HAP-1 (cell line): ENCODE results near the gene EIF3CL.
"Not testable (repeated sequence)": the region's sequence is repeated elsewhere in the genome, so short reads cannot be mapped to it uniquely, and the experiment has no call there.

Source experiments
- DNase-seq, 2 experiments: peaks; one replicate each; pipeline ENCODE4 v3.0.0-alpha.2; 2016 to 2020; ENCODE audit warnings: low spot score in 2 of 2
- H3K27me3 ChIP-seq: fragments of 250-450 bp; sonication (Bioruptor Pico); 2 replicates; pipeline ENCODE4 v1.5.1; 2020; ENCODE audit warnings: low read depth, mild to moderate bottlenecking, moderate library complexity
- H3K36me3 ChIP-seq: fragments of 250-450 bp; sonication (Bioruptor Pico); replicated peaks from 2 replicates; pipeline ENCODE4 v1.5.1; 2020; ENCODE audit warnings: mild to moderate bottlenecking
- H3K4me1 ChIP-seq: fragments of 250-450 bp; sonication (Bioruptor Pico); 2 replicates; pipeline ENCODE4 v1.5.1; 2020; ENCODE audit warnings: mild to moderate bottlenecking
- H3K4me3 ChIP-seq: fragments of 250-450 bp; sonication (Bioruptor Pico); 2 replicates; pipeline ENCODE4 v1.5.1; 2020; ENCODE audit warnings: mild to moderate bottlenecking, moderate library complexity
- H3K9me3 ChIP-seq: fragments of 250-450 bp; sonication (Bioruptor Pico); 2 replicates; pipeline ENCODE4 v1.5.1; 2020; ENCODE audit warnings: mild to moderate bottlenecking, moderate library complexity
- in situ Hi-C: fragments of 300-500 bp; cut with MboI; formaldehyde crosslinking; loops from 3 replicates; pipeline ENCODE4 v1.14.3; 2020; ENCODE audit warnings: low sequenced_read_pairs, inconsistent platforms, mixed read lengths

The EIF3CL gene, protein sequence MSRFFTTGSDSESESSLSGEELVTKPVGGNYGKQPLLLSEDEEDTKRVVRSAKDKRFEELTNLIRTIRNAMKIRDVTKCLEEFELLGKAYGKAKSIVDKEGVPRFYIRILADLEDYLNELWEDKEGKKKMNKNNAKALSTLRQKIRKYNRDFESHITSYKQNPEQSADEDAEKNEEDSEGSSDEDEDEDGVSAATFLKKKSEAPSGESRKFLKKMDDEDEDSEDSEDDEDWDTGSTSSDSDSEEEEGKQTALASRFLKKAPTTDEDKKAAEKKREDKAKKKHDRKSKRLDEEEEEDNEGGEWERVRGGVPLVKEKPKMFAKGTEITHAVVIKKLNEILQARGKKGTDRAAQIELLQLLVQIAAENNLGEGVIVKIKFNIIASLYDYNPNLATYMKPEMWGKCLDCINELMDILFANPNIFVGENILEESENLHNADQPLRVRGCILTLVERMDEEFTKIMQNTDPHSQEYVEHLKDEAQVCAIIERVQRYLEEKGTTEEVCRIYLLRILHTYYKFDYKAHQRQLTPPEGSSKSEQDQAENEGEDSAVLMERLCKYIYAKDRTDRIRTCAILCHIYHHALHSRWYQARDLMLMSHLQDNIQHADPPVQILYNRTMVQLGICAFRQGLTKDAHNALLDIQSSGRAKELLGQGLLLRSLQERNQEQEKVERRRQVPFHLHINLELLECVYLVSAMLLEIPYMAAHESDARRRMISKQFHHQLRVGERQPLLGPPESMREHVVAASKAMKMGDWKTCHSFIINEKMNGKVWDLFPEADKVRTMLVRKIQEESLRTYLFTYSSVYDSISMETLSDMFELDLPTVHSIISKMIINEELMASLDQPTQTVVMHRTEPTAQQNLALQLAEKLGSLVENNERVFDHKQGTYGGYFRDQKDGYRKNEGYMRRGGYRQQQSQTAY

DNA sequence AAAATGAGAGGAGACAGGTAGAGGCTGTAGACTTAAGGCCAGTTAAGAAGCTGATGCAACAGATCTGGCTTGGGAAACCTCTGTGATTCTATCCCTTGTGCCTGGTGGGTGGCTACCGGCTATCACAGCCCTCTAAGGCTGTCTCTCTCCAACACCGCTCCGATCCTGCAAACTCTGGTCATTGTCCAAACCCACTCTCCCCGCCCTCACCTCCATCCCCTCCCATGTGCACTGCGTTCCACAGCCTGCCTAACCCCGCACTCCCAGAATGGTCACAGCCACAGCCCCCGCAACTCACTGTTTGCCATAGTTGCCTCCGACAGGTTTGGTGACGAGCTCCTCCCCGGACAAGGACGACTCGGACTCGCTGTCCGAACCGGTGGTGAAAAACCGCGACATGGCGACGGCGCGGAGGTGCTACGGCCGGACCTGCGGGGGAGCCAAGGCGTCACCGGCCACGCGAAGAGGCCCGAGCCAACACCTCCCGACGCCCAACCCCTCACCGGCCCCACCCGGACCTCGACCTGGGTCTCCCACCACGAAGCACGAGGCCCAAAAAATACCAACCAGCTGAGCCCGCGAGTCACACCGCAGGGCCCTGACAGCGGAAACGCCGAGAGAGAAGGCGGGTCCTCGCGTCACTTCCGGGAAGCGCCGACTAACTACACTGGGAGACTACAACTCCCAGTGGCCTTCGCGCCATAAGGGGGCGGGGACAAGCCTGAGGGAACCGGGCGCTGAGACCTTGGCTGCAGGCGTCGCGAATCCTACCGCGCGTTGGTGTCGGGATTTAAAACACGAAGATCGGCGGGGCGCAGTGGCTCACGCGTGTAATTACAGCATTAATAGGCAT lies at the start of gene EIF3CL:
Gene EIF3CL (minus strand): TSS at position 622 of the 853 bp plus-strand sequence. CDS start 223 bp downstream, at position 399.
- H3K4me1 ChIP-seq, in situ Hi-C loops, H3K36me3 ChIP-seq, H3K27me3 ChIP-seq, H3K4me3 ChIP-seq, H3K9me3 ChIP-seq, DNase-seq: not testable (repeated sequence)

DNA sequence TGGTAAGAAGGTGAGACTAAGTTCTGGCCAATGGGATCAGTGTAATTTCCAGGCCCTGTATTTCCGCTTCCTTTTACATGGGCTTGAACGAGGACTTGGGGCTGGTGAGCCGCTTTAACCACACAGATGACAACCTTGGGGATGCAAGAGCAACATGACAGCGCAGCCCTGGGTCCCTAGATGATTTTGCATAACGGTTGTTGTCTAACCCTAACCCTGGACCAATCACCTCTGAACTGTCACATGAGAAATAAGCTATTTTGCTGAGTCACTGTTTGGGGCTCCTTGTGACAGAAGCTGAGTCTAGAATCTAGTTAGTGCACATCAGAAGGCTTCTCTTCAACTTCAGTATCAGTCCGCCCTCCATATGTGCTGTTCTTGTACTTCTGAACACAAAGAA lies 43.4 kb upstream of the EIF3CL start:
- not testable (repeated sequence) for H3K4me1 ChIP-seq, H3K27me3 ChIP-seq, H3K9me3 ChIP-seq

DNA sequence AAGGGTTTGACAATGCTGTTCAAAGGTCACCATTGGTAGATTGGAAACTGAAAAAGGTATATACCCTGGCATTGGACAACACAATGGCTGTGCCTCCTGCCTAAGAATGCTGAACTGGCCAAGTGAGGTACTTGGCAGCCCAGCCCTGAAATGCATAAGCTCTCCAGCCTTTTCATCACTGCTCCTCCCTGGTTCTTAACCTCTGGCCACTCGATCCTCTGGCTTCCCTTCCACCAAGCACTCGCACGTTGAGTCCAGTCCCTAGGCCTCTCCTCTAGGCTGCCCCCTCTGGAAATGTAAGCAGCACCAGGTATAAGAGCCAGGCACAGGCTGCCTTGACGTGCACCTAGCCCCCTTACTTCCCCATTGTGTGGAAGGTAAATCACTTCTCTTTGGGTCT lies 42.7 kb upstream of the EIF3CL start:
- in situ Hi-C loops, H3K4me1 ChIP-seq, H3K4me3 ChIP-seq, H3K27me3 ChIP-seq, H3K9me3 ChIP-seq, H3K36me3 ChIP-seq, DNase-seq: not testable (repeated sequence)

More for the DNA sequence above, 43.4 kb upstream of the EIF3CL start:
- H3K4me3 ChIP-seq, H3K36me3 ChIP-seq, DNase-seq, in situ Hi-C loops: not testable (repeated sequence)

DNA sequence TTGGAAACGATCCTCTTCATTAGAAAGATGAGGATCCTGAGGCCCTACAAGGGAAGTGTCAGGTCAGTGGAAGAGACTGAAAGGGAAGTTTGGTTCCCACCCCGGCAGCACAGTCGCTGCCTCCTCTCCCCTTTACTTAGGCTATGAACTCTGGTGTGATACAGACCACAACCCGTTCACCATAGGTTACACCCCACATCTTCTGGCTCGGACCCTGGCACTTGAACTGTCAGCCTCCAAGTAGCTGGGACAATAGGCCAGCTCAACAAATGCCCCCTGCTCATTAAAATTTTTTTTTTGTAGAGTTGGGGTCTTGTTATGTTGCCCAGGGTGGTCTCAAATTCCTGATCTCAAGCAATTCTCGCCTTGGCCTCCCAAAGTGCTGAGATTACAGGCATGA lies 40.3 kb upstream of the EIF3CL start:
- in situ Hi-C loops, H3K4me1 ChIP-seq, DNase-seq, H3K36me3 ChIP-seq, H3K9me3 ChIP-seq, H3K4me3 ChIP-seq, H3K27me3 ChIP-seq: not testable (repeated sequence)

DNA sequence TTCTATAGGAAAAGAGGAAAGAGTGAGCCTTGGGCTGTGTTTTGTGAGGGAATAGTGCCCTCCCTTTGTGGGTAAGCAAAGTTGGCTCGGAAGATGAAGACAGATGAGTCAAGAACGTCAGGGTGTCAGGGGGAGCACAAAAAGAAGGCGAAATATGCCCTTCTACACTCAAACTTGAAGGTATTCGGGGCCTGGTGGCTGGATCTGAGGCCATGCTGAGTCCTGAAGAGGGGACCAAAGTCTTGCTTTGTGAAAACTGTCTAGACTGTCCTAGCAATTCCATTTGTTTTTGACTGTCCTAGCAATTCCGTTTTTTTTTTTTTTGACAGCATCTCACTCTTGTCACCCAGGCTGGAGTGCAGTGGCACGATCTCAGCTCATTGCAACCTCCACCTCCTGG lies 35.3 kb upstream of the EIF3CL start:
- H3K4me3 ChIP-seq, in situ Hi-C loops, H3K36me3 ChIP-seq: not testable (repeated sequence)

DNA sequence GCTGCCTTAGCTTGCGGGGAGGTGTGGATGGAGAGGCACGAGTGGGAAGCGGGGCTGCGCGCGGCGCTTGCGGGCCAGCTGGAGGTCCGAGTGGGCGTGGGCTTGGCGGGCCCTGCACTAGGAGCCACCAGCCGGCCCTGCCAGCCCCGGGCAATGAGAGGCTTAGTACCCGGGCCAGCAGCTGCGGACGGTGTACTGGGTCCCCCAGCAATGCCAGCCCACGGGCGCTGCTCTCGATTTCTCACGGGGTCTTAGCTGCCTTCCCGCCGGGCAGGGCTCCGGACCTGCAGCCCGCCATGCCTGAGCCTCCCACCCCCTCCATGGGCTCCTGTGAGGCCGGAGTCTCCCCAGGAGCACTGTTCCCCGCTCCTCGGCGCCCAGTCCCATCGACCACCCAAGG lies 31.7 kb upstream of the EIF3CL start:
- in situ Hi-C loops, H3K9me3 ChIP-seq, H3K27me3 ChIP-seq, H3K4me3 ChIP-seq, DNase-seq, H3K36me3 ChIP-seq, H3K4me1 ChIP-seq: not testable (repeated sequence)

More for the DNA sequence above, 35.3 kb upstream of the EIF3CL start:
- not testable (repeated sequence) for H3K4me1 ChIP-seq, H3K27me3 ChIP-seq, H3K9me3 ChIP-seq, DNase-seq

DNA sequence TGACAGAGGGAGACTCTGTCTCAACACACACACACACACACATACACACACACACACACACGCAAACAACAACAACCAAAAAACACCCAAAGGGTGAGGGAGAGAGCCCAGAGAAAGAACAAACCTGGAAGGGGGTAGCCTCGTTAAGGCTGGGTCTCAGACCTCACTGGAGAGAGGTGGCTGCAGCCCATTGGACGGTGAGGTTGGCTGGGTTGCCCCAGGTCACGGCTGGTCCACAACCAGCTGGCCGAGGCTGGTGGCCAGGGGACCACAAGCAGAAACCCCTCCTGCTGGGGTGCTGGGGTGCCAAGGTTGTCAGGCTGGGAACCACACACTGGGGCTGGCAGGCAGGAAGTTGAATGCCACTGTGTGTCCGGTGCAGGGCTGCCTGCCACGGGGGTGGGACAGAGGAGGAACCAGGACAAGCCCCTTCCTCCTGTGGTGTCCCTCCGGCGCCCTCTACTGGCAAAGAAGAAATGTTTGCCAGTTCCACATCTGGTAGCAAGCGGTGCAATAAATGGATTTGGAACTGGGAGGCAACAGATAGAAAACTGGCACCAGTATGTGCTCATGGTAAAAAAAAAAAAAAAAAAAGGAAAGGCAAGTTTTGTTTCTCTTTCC lies 22.5 kb upstream of the EIF3CL start:
- H3K9me3 ChIP-seq, H3K4me3 ChIP-seq, in situ Hi-C loops: not testable (repeated sequence)

DNA sequence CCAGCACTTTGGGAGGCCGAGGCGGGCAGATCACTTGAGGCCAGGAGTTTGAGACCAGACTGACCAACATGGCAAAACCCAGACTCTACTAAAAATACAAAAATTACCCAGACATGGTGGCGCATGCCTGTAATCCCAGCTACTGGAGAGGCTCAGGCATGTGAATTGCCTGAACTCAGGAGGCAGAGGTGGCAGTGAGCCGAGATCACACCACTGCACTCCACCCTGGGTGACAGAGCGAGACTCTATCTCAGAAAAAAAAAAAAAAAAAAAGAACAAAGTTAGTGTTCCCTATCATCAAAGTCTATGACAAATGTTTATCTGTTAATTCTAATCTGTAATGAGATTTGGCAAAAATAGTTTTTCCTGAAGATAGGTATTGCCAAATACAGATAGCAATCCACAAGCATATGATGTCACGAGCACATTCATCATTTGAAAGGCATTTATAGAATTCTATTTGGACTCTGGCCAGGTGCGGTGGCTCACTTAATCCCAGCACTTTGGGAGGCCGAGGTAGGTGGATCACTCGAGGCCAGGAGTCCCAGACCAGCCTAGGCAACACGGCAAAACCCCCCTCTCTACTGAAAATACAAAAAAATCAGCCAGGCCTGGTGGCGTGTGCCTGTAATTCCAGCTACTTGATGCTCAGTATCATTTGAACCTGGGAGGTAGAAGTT lies 17.6 kb upstream of the EIF3CL start:
- in situ Hi-C loops, H3K27me3 ChIP-seq, H3K36me3 ChIP-seq, H3K4me1 ChIP-seq, H3K9me3 ChIP-seq, H3K4me3 ChIP-seq, DNase-seq: not testable (repeated sequence)

More for the DNA sequence above, 22.5 kb upstream of the EIF3CL start:
- H3K36me3 ChIP-seq, H3K4me1 ChIP-seq, DNase-seq, H3K27me3 ChIP-seq: not testable (repeated sequence)

DNA sequence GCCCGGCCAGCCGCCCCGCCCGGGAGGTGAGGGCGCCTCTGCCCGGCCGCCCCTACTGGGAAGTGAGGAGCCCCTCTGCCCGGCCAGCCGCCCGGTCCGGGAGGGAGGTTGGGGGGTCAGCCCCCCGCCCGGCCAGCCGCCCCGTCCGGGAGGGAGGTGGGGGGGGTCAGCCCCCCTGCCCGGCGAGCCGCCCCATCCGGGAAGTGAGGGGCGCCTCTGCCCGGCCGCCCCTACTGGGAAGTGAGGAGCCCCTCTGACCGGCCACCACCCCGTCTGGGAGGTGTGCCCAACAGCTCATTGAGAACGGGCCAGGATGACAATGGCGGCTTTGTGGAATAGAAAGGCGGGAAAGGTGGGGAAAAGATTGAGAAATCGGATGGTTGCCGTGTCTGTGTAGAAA lies 13.4 kb upstream of the EIF3CL start:
- H3K36me3 ChIP-seq, H3K4me3 ChIP-seq, H3K27me3 ChIP-seq, in situ Hi-C loops, H3K4me1 ChIP-seq, H3K9me3 ChIP-seq, DNase-seq: not testable (repeated sequence)

DNA sequence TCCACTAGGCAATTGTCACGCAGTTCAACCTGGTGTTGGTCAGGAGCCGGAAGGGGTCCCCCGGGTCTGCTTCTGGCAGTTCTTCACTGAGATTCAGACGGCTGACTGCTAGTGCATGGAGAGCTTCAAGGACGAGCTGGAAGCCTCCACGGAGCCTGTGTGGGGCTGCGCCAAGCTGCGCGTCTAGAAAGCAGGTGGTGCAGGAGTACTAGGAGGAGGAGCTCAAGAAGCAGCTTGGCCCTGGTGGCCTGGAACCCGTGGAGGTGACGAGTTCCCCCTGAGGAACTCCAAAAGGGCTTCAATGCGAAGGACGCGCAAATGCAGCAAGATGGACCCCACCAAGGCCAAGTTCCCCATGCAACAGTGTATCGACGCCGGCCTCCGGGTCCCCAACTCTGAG lies 10.9 kb upstream of the EIF3CL start:
- H3K36me3 ChIP-seq, H3K9me3 ChIP-seq, DNase-seq, in situ Hi-C loops, H3K4me1 ChIP-seq, H3K4me3 ChIP-seq, H3K27me3 ChIP-seq: not testable (repeated sequence)

DNA sequence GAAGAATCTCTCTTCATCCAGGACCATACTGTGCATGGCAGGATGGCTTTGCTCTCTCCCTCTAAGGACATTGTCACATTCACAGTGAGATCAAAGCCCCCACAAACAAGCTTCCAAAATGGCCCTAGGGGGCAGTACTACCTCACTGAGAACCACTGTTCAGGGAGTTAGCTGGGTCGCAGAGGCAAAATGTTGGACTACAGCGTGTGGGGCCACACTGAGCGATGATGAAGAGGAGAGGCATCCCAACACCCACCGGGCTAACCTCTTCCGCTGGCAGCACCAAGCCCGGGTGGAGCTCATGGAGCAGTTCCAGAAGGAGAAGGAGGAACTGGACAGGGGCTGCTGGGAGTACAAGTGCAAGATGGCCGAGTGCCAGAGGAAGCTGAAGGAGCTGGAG lies 9.9 kb upstream of the EIF3CL start:
- H3K9me3 ChIP-seq, H3K4me3 ChIP-seq, in situ Hi-C loops, H3K27me3 ChIP-seq, H3K4me1 ChIP-seq, H3K36me3 ChIP-seq, DNase-seq: not testable (repeated sequence)

DNA sequence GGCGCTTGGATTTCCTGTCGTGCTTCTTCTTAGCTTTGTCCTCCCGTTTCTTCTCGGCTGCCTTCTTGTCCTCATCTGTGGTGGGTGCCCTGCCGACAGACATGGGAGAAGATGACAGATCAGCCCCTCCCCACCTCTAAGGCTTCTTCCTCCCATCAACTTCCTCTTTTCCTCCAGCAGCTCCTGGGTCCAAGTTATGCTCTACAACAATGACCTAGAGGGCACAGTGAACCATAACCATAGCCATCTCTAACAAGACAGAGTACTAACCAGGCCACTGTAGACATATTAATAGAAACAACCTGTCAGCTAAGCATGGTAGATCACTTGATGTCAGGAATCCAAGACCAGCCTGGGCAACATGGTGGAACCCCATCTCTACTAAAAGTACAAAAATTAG lies 11.6 kb downstream of the EIF3CL start:
- H3K36me3 ChIP-seq, H3K27me3 ChIP-seq, in situ Hi-C loops, H3K4me3 ChIP-seq, DNase-seq, H3K9me3 ChIP-seq, H3K4me1 ChIP-seq: not testable (repeated sequence)
